HG02981 (cell line): ENCODE data around the gene PIAS2.
"Not testable (repeated sequence)": the region's sequence is repeated elsewhere in the genome, so short reads cannot be mapped to it uniquely, and the experiment has no call there.

Experiments
- ATAC-seq: cut with Tn5 transposase; IDR thresholded peaks from one replicate; pipeline ENCODE4 v1.9.1; 2021; ENCODE audit warnings: mild to moderate bottlenecking, moderate library complexity; ENCODE audit not compliant: unreplicated experiment

Gene PIAS2

DNA sequence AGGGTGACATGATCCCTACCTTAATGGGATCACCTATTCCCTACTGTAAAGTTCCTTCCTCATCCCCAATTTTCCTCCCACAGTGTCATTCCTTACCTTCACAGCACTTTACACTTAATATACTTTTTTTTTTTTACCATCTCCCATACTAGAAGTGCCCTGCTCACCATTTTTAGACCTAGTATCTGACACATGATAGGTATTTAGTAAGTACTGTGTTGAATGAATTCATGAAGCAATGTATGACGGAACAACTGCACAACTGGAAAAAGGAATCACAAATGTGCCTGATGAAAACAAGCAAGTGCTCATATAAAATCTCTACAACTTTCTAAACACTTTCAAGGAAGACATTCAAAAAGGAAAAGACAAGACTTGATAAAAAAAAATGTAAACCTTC is 83.4 kb downstream of the PIAS2 start:
- no peak for ATAC-seq

DNA sequence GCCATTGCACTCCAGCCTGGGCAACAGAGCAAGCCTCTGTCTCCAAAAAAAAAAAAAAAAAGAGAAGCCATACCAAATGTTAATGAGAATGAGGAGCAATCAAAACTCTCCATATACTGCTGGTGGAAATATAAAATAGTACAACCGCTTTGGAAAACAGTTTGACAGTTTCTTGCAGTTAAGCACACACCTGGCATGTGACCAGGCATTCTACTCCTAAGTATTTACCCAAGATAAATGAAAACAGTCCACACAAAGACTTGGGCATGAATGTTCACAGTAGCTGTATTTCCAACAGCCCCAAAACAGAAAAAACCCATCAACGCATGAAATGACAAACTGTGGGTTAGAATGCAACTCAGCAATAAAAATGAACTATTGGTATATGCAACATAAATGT is 84.5 kb downstream of the PIAS2 start:
- ATAC-seq, result no peak

DNA sequence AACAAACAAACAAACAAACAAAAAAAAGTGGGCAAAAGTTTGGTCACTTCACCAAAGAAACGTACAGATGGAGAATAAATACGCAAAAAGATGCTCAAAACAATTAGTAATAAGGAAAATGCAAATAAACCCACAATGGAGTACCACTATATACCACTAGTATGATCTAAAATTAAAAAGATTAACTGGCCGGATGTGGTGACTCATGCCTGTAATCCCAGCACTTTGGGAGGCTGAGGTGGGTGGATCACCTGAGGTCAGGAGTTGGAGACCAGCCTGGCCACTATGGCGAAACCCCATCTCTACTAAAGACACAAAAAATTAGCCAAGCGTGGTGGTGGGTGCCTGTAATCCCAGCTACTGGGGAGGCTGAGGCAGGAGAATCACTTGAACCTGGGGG is 84.9 kb downstream of the PIAS2 start:
- ATAC-seq, result not testable (repeated sequence)

DNA sequence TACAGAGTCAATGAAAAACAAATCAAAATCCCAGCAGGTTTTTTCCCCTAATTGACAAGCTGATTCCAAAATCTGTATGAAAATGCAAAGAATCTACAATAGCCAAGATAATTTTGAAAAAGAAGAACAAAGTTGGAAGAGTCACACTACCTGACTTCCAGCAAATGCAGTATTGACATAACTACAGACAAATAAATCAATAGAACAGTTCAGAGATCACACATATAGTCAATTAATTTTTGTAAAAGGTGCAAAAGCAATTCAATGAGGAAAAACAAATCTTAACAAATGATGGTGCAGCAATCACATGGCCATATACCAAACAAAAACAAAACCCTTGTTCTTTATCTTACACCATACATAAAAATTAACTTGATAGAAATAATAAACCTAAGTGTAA is 85.9 kb downstream of the PIAS2 start:
- ATAC-seq, result no peak

DNA sequence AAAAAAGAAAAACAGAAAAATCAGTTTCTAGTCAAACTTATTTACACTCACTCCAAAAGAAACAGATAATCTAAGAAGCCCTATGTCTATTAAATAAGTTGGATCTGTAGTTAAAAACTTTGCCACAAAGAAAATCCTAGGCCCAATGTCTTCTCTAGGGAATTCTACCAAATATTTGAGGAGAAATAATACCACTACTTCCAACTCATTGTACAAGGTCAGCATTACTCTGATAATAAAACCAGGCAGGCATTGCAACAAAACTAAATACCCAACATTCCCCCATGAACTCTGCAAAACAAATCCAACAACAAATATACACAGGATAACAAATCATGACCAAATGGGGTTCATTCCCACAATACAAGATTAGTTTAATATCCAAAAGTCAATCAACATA is 86.7 kb downstream of the PIAS2 start:
- no peak for ATAC-seq

DNA sequence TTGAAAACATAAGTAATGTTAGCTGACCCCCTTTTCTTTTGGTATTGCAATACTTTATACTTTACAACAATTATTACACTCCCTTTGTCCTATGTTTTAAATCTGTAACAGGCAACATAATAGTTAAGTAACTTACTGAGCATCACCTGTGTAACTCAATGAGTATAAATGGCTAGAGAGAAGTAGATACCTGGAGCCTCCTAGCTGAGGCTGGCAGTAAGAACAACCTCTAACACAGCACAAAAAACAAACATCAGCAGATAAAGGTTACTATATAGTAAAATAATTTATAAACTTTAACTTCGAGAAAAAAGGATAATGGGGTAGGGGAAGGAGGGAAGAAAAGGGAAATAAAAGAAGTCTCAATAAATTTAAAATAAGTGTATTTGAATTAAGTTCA is 87.4 kb downstream of the PIAS2 start:
- ATAC-seq, result no peak

DNA sequence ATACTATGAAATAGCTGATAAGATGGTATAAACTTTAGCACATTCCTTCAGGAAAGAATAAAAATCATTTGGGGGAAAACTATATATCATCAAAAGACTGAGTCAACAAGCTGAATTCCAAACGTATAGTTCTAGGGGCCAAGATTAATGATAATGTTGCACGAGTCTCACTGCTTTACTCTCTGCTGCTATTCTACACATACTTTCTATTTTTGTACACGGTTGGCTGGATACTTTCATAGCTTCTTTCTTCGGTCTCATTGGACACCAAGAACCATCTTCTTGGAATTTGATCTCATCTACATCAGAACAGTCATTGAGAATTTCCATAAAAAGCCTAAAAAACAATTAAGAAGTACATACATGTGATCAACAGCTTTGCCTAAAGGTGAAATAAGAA is 87.8 kb downstream of the PIAS2 start:
- ATAC-seq, result no peak

DNA sequence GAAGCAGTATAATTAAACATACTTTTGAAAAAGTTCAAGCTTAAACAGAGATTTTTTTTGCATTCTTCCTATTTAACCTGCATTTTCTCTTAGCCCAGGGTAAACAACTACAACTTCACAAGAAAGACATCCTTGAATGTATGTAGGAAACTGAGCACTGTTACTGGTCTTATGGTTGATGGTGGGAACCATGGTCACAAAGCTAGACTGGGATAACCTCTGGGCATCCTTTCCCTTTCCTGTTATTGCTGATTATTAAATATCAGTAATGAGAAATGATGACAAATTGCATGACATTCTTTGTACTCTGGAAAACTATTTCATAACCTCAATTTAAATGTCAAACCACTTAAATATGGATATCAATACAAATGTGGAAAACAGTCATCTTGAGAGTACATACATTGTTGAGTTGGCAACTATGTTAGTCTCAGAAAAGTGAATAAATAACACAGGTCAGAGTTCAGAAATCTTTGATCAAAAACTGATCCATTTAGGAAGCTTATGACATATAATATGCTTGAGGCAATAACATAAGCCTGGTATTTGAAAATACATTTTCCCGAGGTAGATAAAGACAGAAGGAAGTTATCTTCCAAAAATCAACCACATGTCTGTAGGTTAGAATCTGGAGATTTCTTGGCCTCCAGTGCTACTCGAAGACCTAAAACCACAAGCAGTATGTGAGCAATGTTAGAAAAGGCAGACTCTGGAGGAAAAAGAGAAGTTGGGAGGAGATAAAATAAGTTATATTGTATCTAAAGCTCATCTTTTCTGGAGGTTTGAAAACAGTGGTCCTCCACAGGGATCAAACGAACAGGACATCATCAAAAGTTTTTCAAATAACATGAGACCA is 95.2 kb downstream of the PIAS2 start:
- ATAC-seq, result no peak

DNA sequence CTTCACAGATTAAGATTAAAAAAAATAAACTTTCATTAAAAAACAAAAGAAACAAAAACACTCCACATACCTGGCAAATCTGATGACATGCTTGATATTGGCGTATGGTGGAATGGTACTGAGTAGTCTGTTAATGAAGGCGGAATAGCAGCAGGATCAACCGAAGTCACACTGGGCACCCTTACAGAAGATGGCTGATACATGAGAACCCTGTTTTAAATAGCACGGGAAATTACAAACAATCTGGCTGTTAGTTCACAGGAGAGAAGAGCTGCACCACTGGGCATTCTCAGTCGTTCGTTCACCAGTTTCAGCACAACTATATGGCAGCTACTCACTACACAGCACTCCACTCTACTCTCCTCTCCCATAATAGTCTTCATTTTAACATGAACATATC is 96.4 kb downstream of the PIAS2 start:
- ATAC-seq, result no peak

DNA sequence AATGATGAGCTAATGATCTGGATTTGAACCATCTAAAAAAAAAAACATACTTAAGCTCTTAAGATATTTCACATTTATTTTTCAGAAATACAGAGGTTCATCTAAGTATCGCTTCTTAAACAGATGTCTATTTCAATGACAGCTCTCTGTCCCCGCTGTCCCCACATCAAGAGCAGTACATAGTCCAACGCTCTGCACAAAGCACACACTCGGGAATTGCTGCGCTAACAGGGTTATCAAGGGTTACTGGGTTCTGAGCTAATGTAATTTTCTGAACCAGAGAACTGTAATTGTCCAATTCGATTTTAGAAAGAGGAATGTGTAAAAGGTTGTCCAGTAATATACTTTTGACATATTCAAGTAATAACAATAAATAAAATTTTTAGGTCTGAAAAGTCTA is 101.6 kb downstream of the PIAS2 start:
- ATAC-seq, result no peak

DNA sequence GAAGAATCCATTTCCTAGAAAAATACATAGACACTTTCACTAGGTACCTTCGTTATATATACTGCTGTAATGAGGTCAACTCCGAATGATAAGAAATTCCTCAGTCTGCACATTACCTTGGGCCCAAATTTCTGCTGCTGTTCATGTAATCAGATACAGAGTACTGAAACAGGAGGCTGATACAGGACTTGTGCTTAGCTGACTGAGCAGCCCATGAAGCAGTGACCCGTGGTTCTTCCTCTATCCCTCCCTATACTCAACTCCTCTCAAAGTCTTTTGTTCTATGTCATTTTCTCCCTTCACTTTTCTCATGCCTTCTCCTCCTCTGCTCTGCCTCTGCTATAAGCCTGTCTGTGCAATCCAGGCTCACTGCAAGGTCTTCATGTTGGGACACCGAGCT is 102.9 kb downstream of the PIAS2 start:
- no peak for ATAC-seq

DNA sequence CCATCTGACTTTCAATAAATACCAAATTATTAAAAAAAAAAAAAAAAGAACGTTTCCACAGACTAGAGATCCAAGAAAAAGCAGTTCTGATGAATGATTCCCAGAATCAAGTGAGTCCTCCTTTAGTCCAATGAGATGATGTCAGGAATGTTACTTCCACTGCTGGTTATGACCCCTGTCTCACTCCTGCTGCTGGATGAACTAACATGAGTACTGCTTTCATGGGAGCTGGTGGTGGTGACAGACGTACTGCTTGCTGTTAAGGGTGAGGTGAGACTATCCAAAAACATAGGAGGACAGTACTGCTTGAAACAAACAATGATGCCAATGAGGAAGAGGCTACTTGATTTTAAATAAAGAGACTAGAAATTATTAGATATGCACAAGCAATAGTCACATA is 105.0 kb downstream of the PIAS2 start:
- ATAC-seq, result no peak

DNA sequence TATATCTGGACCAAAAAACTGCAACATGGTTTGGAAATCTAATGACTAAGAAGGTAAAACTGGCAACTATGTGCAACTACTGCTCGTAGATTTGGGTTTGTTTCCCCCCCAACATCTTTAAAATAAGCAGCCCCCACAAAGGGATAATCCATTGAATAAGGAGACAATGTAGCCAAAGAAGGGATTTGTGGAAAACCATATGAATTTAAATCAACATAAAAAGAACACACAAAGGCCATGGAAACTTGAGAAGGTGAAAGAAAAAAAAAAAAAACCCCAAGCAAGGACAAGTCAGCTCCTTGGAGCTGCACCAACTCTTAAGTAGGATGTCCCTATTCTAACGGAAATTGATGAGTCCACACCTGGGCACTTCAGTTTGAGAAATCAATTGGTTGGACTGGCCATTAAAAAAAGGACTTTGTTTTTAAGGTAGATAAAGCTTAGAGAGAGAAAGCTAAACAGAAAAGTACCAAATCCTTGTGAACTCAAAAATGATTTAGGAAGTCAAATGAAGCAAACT is 106.8 kb downstream of the PIAS2 start:
- no peak for ATAC-seq

DNA sequence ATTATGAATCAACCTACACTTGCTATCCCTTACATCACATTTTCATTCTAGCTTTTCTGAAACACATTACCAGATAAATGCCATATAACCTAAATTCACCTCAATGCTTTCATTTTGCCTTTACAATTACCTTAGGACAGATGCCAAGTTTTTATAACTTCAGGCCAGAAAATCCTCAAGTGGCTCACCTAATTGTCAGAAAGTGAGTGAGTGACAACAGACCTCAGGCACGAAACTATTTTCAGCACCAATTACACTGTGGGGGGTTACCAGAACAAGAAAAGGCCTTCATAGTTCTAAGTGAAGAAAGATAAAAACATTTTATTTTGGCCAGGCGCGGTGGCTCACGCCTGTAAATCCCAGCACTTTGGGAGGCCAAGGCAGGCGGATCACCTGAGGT is 108.2 kb downstream of the PIAS2 start:
- no peak for ATAC-seq

DNA sequence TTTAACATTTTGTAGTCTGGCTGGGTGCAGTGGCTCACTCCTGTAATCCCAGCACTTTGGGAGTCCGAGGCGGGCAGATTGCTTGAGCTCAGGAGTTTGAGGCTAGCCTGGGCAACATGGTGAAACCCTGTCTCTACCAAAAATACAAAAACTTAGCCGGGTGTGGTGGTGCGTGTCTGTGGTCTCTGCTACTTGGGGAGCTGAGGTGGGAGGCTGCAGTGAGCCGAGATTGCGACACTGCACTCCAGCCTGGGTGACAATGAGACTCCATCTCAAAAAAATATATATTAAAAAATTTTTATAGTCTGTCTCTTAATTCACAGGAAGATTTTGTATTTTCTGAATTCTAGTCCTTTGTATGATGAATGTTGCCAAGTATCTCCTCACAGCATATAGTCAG is 121.4 kb downstream of the PIAS2 start:
- ATAC-seq, result not testable (repeated sequence)

DNA sequence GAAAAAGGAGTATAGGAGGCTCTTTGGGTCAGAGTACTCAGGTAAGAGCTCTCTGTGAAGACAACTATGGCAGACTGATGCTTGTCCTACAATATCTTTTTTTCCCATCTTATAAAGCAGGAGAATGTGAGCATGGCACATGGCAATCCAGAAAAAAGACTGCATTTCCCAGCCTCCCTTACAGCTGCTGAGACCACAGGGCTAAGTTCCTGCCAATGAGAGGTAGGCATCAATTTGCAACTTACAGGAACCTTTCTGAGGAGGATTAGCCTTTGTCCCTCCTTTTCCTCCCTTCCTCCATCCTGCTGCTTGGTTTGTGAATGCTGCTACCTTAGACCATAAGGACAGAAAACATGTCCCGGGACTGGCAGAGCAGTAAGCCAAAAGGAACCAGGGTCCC is 122.7 kb downstream of the PIAS2 start:
- ATAC-seq, result no peak

DNA sequence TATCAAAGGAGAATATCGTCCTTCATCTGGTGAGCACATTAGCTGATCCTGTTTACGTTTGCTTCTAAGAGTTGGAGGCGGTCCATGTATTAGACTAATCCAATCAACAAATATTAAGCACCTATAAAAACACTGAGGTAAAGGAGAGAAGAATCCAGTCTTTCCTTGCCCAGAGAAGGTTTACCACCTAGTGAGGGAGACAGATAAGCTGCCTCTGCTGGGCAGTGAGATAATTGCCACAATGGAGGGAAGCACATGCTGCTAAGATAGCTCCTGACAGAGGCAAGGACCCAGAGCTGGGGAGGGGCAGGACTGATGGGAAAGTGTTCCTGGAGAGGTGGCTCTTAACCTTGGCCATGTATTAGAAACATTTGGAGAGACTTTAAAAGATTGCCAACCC is 123.7 kb downstream of the PIAS2 start:
- no peak for ATAC-seq

DNA sequence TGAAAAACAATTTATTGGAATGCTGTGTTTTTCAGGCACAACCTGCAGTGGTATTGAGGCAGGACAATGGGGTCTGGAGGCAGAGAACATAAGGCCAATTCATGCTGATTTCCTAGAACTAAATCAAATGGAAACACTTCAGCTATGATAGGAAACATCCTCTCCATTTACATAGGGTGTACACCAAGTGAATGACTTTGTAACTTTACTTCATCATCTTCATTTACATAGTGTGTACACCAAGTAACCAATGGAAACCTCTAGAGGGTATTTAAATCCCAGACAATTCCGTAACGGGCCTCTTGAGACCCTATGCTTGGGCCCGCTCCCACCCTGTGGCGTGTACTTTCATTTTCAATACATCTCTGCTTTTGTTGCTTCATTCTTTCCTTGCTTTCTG is 128.2 kb downstream of the PIAS2 start:
- ATAC-seq, result no peak

DNA sequence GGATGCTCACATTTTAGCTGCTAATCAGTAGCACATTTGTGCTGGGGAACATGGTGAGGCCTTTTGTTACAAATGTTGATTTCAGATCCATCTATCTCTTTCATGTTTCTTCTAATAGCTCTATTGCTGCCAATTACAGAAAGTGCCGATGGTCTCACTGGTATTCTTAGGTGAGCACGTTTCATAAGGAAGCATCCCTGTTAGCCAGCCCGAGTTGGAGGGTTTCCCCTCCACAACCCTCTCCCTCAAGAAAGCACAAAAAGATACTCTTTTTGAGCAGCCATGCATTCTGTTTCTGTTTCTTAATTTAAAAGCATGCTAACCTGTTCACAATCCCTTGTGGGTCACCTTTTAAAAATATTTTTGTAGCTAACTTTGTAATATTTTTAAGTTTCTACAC is 129.6 kb downstream of the PIAS2 start:
- no peak for ATAC-seq

DNA sequence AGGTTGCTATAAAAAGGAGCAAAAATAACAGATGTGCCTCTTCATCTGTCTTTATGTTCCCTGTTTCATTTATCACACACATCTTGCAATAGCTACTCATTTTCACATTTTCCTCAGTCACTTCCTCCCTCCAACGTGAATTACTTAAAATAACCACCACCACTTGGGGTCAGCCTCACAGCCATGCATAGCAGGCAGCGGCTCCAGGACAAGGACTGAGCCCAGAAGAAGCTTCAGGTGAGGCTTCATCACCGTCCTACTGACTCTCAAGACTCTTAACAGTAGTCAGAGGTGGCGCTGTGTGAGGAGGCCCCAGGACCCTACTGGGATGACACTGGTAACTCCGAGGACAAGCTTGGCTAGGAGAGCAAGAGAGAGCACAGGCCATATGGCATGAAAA is 144.9 kb downstream of the PIAS2 start:
- ATAC-seq, result no peak

DNA sequence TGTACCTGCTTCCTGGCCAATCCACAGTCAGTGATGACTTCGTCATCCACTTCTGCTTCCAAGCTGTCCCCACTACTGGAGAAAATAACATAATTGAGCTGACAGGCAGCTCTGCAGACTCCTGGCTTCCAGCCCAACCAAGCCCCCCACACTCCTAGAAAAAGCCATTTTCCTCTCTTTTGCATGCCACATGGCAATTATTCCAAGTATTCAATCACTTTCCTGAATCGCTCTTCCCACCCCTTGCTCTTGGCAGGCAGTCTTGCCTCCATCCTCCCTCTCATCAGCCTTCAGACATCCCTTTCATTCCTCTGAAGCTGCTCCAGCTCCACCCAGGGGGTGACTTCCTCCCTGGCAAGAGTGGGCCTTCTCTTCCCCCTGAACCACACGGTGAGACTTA is 146.2 kb downstream of the PIAS2 start:
- ATAC-seq, result no peak

DNA sequence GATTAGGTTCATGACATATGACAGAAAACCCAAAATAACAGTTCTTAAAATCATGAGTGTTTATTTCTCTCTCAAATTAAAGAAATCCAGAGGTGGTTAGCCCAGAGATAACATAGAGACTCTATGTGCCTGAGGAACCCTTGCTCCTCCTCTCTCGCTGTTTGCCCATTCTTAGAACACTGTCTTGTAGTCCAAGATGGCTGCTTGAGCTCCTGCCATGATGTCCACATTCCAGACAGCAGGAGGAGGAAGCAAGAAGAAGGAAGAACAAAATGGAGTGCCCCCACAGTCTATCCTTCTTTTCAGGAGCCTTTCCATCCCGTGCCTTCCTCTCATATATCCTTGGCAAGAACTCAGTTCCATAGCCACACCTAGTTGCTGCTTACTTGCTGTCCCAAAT is 146.6 kb downstream of the PIAS2 start:
- no peak for ATAC-seq
